ENCODE measurements around the gene ALG13.
"Not testable (repeated sequence)": the region's sequence is repeated elsewhere in the genome, so short reads cannot be mapped to it uniquely, and the experiment has no call there.

ALG13 gene

GRCh38 chrX:111680988-111681779 lies at the start of gene ALG13:
Gene ALG13, plus strand, starts transcription at chrX:111681170. Its CDS starts 49 bp downstream, at chrX:111681219.
- DNase-seq = peak; percentile 84

GRCh38 chrX:111634823-111635729 lies 45.9 kb upstream of the ALG13 start:
- DNase-seq = no peak

DNA sequence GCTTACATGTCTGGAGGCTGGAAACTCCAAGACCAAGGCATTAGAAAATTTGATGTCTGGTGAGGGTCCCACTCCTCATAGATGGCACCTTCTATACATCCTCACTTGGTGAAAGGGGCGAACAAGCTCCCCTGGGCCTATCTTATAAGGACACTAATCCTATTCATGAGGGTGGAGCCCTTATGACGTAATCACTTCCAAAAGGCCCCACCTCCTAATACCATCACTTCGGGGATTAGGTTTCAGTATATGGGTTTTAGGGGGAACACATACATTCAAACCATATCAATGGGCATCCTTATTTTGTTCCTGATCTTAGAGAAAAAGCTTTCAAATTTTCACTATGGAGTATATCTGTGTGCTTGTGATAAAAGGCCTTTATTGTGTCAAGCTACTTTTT lies 39.0 kb upstream of the ALG13 start:
- DNase-seq = no peak

GRCh38 chrX:111645165-111645564 lies 35.8 kb upstream of the ALG13 start:
- not testable (repeated sequence) for DNase-seq

DNA sequence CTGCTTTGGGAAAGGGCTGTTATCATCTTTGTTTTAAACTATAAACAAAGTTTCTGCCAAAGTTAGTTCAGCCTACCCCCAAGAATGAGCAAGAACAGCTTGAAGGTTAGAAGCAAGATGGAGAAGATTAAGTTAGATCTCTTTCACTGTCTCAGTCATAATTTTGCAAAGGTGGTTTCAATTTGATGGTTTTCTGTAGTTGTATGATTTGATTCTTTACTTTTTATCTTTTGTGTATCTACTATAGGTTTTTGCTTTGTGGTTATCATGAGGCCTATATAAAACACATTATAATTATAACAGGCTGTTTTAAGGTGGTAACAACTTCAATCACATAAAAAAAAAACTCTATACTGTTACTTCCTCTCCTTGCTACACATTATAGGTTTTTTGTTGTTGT lies 35.4 kb upstream of the ALG13 start:
- no peak for DNase-seq

DNA sequence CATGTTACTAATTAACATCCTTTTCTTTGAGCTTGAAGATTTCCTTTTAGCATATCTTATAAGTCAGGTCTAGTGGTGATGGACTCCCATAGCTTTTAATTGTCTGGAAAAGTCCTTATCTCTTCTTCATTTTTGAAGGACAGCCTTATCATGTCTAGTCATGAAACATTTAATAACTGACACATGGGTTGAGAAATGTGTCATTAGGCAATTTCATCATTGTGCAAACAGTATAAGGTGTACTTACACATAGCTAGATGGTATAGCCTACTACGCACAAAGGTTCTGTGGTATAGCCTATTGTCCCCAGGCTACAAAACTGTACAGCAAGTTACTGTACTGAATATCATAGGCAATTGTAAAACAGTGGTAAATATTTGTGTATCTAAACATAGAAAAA lies 34.5 kb upstream of the ALG13 start:
- no peak for DNase-seq

DNA sequence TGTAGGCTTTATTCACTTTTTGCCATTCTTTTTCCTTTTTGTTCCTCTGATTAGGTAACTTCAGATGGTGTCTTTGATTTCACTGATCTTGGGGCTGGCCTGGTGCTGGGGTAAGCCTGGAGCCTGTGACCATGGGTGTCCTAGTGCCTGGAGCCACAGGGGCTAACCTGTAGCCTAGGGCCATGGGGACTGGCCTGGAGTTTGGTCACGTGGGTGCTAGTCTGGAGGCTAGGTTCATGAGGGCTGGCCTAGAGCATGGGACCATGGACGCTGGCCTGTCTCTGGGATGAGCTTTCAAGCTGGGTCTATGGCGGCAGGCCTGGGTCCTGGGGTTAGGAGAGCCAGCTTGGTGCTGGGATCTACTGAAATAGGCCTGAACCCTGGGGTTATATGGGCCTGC lies 32.2 kb upstream of the ALG13 start:
- DNase-seq = no peak

DNA sequence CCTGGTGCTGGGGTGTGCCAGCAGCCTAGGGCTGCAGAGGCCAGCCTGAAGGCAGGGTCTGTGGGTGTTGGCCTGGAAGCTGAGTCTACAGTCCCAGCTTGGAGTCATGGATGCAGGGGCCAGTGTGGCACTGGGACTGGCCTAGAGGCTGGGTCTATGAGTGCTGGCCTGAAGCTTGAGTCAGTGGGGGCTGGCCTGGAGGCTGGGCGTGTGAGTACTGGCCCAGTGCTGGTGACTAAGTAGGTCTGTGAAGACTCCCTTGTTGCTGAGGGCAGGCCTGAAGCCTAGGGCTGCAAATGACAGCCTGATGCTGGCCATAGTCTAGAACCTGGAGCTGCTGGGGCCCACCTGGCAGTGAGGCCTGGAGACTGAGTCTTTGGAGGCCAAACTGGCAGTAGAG lies 31.3 kb upstream of the ALG13 start:
- no peak for DNase-seq

- no peak for DNase-seq
Observed at GRCh38 chrX:111650845-111651244, 30.1 kb upstream of the ALG13 start.

DNA sequence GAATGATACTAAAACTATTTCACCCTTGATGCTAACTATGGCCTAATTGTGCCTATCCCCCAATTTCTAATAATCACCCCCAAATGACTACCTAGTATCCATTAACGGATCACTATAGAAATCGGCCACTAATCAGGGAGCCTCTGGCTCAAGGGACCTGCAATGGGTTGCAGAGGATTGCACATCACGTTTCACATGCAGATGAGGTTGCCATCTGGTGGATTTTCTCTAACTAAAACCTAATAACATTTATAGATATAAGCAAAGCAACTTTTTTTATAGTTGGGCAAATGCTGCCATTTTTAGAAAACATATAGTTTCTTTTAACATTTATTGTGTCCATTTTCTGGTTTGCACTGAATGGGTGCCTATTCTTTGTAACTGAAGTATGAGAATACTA lies 28.3 kb upstream of the ALG13 start:
- DNase-seq = no peak

- DNase-seq = no peak
Observed at GRCh38 chrX:111661241-111661640, 19.7 kb upstream of the ALG13 start.

DNA sequence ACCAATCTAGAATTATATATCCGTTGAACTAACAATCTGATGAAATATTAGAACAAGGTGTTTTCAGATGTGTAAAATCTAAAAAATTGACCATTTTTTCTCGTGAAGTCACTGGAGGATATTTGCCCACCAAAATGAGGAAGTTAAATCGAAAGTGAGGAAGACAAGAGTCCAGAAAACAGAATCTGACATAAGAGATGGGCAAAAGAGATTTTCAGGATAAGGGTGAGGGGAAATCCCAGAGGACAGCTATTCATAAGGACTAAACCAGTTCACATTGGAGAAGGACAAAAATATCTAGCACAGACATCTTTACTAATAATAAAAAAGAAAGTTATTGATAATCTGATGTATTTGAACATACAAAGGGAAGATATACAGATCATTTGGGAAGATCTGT lies 18.7 kb upstream of the ALG13 start:
- no peak for DNase-seq

DNA sequence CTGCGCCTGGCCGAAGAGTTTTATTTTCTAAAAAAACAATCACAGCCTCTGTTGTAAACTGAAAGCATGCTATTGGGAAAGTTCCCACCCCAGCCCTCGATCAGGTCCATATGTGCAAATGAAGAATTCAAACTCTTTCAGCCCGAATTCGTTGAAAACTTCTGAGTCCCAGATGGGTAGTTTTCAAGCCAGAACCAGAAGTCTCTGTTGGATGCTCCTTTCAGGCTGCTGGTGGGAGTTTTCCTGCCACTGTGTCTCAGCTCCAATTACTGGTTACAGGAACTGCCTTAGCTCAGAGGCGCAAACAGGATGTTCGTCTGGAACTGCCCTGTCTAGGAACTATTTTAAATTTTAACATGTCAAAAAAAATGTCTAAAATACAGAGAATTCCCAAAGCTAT lies 9.3 kb upstream of the ALG13 start:
- DNase-seq = no peak

DNA sequence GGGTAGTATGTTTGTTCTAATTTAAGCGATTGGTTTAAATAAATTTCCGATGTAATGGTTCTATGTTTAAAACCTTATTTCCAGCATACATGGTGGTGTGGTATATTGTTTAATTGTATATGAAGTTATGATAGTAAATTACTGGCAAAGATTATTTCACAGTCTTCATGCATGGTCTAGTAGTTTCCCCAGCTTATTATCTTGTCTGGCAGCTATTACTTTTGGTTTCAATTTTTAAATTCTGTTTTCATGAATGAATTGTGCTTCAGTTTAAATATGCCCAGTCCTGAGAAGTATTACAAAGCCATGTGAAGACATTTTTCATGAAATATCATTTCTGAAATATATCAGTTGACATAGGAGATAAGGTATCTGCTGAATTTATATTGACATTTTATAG lies 6.3 kb downstream of the ALG13 start:
- no peak for DNase-seq

DNA sequence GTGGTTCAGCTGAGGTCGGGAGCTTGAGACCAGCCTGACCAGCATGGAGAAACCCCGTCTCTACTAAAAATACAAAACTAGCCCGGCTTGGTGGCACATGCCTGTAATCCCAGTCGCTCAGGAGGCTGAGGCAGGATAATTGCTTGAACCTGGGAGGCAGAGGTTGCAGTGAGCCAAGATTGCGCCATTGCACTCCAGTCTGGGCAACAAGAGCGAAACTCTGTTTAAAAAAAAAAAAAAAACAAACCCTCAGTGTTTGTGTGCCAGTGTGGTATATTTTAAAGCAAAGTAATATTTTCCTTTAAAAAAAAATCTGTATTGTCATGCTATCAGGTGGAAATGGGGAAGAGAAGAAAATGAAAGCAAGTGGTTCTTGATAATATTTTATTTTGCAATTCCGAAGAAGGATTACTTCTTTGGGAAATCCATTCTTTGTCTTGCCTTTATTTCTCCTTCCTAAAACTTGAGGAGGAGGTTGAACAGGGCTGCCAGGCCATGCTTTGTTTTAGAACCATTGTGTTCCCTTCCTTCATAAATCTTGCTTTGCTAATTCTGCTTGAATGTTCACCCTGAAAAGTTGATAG lies 14.4 kb downstream of the ALG13 start:
- no peak for DNase-seq

GRCh38 chrX:111719426-111720210 lies 38.6 kb downstream of the ALG13 start:
- peak; percentile 0 for DNase-seq

DNA sequence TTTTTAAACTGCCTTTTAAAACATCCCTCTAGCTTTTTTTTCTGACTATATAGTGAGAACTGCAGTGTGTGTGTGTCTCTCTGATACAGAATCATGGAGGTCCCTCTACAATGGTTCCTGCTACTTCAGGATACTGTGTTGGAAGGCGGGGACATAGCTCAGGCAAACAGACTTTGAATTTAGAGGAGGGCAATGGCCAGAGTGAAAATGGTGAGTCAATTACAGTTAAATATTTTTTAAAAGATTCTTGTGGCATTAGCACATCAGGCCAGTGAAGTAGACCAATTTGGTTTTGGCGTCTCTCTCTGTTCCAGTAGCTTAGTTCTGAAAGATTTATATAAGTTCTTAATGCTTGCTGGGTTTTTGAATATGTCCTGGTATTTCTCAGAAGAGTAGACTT lies 47.1 kb downstream of the ALG13 start:
- DNase-seq = no peak

DNA sequence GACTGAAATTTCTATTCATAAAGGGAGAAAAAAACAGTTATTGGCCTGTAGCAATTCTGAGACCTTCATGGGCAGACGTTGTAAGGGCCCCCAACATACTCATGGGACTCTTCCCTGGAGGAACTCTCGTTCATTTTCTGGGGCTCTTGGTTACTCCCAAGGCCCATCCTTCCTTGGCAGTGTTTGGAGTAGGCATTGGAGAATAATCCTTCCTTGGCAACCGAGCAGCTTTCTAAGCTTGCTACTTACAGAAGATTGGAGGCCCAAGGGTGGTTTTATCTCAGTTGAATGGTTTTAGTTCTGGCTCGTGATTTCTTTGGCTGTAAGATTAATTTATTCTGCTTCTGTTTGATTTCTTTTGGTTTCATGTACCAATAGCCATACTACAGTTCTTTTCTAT lies 50.4 kb downstream of the ALG13 start:
- no peak for DNase-seq

DNA sequence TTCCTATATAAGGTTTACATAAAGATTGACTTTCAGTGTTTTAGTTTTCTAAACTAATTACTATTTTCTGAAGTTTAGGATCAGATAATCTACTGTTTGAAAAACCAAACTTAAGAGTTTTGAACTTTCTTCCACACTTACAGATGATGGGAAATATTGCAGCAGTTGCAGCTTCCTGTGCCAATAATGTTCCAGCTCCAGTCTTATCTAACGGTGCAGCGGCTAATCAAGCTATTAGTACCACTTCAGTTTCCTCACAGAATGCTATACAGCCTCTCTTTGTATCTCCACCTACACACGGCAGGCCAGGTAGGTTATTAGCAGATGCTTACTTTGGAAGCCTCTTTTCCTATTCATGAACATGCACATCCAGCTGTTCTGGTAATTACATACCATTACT lies 55.6 kb downstream of the ALG13 start:
- no peak for DNase-seq

DNA sequence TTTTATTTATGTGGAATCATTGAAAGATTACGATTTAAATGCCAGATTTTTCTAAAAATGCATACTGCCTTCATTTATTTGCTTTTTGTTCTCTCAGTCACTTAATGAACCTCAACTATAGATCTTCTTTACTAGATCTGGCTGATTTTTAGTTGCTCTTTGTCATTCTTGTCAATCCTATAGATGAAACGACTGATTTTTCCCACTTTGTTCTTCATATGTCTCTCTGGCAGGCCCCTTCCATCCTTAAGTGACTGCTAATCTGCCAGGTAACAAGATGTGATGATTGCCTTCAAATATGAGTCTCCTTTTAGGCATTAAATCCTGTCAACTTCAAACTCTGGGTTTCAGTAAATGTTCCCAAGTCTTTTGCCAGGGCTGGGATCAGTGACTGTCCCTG lies 61.0 kb downstream of the ALG13 start:
- DNase-seq = no peak

- DNase-seq = no peak
Observed at GRCh38 chrX:111743316-111743715, 62.3 kb downstream of the ALG13 start.

DNA sequence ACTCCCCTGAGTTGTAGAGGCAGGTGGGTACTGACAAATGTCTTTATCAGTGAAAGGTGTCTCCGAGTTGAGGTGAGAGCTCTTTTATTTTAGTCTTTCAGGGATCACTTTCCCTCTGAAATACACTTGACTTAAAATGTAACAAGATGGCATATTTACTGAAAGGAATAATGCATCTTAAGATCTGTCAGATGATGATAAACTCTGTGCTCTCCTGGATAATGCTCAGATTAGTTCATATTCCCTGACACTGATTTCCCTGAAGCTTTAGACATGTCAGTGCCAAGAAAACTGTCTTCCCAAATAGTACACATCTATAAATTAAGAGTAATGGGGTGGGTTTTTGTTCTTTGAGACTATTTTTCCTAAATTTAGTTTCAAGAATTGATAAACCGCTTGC lies 75.5 kb downstream of the ALG13 start:
- DNase-seq = no peak

DNA sequence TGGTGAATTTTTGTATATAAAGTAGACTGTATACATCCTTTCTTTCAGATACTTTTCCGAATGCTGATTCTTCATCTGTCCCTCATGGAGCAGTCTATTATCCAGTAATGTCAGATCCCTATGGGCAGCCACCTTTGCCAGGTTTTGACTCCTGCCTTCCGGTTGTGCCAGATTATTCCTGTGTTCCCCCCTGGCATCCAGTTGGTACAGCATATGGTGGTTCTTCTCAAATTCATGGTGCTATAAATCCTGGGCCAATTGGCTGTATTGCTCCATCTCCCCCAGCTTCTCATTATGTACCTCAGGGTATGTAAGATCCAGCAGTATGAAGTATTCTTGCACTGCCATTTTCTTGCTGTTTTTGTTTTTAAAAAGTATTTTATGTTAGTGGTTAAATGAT lies 78.7 kb downstream of the ALG13 start:
- DNase-seq = peak; percentile 31

Measured in NCI-H2171 (cell line).